GM12892 (cell line): Measurements from ENCODE around the gene FBLN2.

Experiments
- POLR2A ChIP-seq: IDR thresholded peaks from 2 replicates; pipeline ENCODE4 v1.6.1; 2011; ENCODE audit warnings: low read depth, low read length, control low read depth
- TAF1 ChIP-seq: IDR thresholded peaks from 2 replicates; pipeline ENCODE4 v1.6.1; 2011; ENCODE audit warnings: low read depth, mild to moderate bottlenecking, control low read depth, low read length, borderline replicate concordance

GRCh38 chr3:13559764-13560525 lies 11.0 kb downstream of the FBLN2 start:
- TF ChIP-seq POLR2A, result no peak
- TF ChIP-seq TAF1, result no peak
